GM21528 (cell line): ENCODE results near the gene MATCAP1.

Experiments
- ATAC-seq: cut with Tn5 transposase; IDR thresholded peaks from one replicate; pipeline ENCODE4 v1.9.1; 2021; ENCODE audit warnings: mild to moderate bottlenecking, moderate library complexity; ENCODE audit not compliant: unreplicated experiment, low FRiP score

MATCAP1 gene

GRCh38 chr16:67145746-67146145, 38.0 kb downstream of the MATCAP1 start:
- ATAC-seq = no peak

GRCh38 chr16:67144943-67145342, 38.8 kb downstream of the MATCAP1 start:
- no peak for ATAC-seq

- ATAC-seq = no peak
Observed at GRCh38 chr16:67142342-67142741, 41.4 kb downstream of the MATCAP1 start.

- no peak for ATAC-seq
Observed at GRCh38 chr16:67141391-67141790, 42.4 kb downstream of the MATCAP1 start.

GRCh38 chr16:67137605-67138004, 46.2 kb downstream of the MATCAP1 start:
- no peak for ATAC-seq

GRCh38 chr16:67129422-67129821, 54.3 kb downstream of the MATCAP1 start:
- ATAC-seq = no peak

GRCh38 chr16:67128887-67129286, 54.9 kb downstream of the MATCAP1 start:
- no peak for ATAC-seq

- no peak for ATAC-seq
Observed at GRCh38 chr16:67128417-67128816, 55.3 kb downstream of the MATCAP1 start.
